GM19351 (cell line): ENCODE measurements around the gene GATAD2B.
"Not testable (repeated sequence)": the region's sequence is repeated elsewhere in the genome, so short reads cannot be mapped to it uniquely, and the experiment has no call there.

ENCODE experiments used
- ATAC-seq: cut with Tn5 transposase; IDR thresholded peaks from one replicate; pipeline ENCODE4 v1.9.1; 2021; ENCODE audit warnings: mild to moderate bottlenecking, moderate library complexity; ENCODE audit not compliant: unreplicated experiment

GATAD2B gene

DNA sequence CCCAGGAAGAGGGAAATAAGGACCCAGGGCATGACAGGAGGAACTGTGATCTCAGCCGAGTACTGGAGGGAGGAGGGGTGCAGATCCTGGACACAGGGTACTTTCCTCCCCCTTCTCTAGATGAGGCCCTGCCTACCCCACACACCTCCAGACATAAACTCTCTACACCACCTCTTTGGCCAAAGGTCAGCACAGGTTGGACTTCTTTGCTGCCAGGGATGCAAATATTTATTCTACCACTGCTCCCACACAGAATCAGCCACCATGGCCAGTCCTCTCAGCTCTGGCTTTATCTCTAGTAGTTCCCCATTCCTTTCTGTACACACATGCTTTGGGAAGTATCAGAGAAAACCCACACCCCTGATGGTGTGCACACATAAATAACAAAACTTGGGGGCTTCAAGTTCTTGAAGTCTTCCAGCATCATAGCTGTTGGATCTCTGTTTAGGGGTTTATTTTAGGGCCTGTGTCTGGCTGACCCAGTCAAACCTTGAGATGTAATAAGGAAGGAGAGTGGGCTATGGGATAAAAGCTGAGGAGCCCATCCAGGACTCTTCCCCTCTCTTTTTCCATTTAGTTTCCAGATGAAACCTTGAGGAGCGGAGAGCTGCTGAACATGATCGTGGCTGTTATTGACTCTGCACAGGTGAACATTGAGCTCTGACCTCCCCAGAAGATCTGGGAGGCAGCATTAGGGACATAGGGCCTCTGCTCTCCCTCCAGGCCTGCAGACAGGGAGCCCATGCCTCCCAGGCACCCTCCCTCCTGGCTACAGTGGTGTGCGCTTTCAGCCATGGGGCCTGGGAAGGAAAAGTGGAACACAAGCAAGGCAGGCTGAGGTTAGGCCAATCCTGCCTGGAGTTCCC lies 154.2 kb downstream of the GATAD2B start:
- ATAC-seq: no peak

GRCh38 chr1:153767519-153767918 lies 155.3 kb downstream of the GATAD2B start:
- no peak for ATAC-seq

GRCh38 chr1:153766663-153767062 lies 156.1 kb downstream of the GATAD2B start:
- not testable (repeated sequence) for ATAC-seq

DNA sequence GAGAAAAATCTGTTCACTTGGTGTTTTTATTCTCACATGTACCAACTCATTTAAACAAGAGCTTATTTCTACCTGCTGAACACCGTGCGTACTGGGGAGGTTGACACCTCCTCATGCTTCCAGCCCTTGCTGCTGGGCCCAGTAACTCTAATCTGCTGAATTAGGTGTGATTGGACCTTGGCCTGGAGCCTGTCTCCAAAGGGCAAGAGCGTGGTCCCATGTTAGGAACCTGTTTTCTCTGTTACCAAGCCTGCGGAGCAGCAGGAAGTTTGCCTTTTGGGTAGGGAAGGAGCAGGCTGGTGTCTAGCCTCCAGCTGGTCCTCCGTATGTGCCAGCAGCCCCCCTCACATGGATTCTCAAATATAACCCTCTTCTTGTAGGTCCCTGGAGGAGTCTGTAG lies 158.5 kb downstream of the GATAD2B start:
- no peak for ATAC-seq

DNA sequence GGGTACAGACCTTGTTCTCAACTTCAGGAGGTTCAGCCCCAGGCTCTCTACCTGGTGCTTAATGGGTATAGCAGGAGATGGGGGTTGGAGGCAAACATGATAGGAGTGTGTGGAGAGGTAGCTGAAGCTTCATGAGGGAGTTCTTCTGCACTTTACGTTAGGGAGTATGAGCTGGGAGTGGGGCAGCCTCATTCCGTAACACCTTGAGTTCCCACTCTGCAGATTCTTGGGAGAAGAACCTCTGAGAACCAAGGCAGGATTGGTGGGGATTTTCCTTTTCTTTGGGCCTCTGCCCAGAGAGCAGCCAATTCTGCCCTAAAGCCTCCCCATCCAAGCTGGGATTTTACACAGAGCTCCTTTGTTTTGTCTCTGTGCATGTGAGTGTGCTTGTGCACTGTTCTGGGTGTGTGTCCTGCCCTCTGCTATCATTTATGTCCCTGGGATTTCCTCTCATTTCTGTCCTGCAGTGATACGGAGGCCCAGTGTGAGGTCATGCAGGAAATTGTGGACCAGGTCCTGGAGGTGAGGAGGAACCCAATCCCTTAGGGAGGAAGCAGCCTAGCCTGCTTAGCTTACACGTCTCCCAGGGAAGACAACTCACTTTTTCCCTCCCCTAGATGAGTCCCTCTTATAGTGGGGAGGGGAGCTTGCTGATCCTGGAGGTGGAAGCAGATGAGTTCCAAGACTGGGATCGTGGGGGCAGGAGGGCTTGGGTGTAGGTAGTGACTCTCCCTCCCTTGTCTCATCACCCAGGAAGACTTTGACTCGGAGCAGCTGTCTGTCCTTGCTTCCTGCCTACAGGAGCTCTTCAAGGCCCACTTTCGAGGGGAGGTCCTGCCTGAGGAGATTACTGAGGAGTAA lies 159.2 kb downstream of the GATAD2B start:
- ATAC-seq: no peak

- ATAC-seq: no peak
Measured at GRCh38 chr1:153760440-153760839, 162.3 kb downstream of the GATAD2B start.
